Lower leg skin (tissue), 3 donors: Measurements from ENCODE around the gene TSHZ2.

ENCODE experiments used
- CTCF ChIP-seq, 3 donors: fragments of 450-650 bp; IDR thresholded peaks; one replicate each; pipeline ENCODE4 v1.5.1; 2016; ENCODE audit warnings: antibody characterized with exemption in 3 of 3, mild to moderate bottlenecking in 3 of 3, moderate library complexity in 2 of 3
- POLR2A ChIP-seq, 2 donors: fragments of 450-650 bp; IDR thresholded peaks; one replicate each; pipeline ENCODE4 v1.6.1; 2016 to 2017; ENCODE audit warnings: antibody characterized with exemption in 2 of 2, mild to moderate bottlenecking in 1 of 2, moderate library complexity in 1 of 2

- TF ChIP-seq CTCF (IDR thresholded peaks at IDR 0.05) (no peak), POLR2A (IDR thresholded peaks at IDR 0.05) (no peak)
Observed at GRCh38 chr20:53352727-53353440, 380.7 kb downstream of the TSHZ2 start.
